KMS-11 (cell line): ENCODE results near the gene SELPLG.
"Not testable (repeated sequence)": the region's sequence is repeated elsewhere in the genome, so short reads cannot be mapped to it uniquely, and the experiment has no call there.

ENCODE experiments used
- H2AFZ ChIP-seq: fragments of 200-600 bp; sonication (generic); 2 replicates; pipeline ENCODE4 v1.6.1; 2016; ENCODE audit warnings: antibody characterized with exemption, mixed run types, low read depth
- H3K27ac ChIP-seq: fragments of 200-600 bp; sonication (generic); 2 replicates; pipeline ENCODE4 v1.6.1; 2016; ENCODE audit warnings: mild to moderate bottlenecking, mixed run types
- H3K27me3 ChIP-seq: fragments of 200-600 bp; sonication (generic); 2 replicates; pipeline ENCODE4 v1.6.1; 2017; ENCODE audit warnings: mild to moderate bottlenecking, low read depth, mixed run types, moderate library complexity; ENCODE audit not compliant: insufficient read depth
- H3K36me3 ChIP-seq: fragments of 200-600 bp; sonication (generic); 2 replicates; pipeline ENCODE4 v1.6.1; 2017; ENCODE audit warnings: mild to moderate bottlenecking, mixed run types; ENCODE audit not compliant: insufficient read depth
- H3K4me1 ChIP-seq: fragments of 200-600 bp; sonication (generic); 2 replicates; pipeline ENCODE4 v1.6.1; 2016; ENCODE audit warnings: mild to moderate bottlenecking, low read depth, mixed run types; ENCODE audit not compliant: poor library complexity, severe bottlenecking
- H3K4me2 ChIP-seq: fragments of 200-600 bp; sonication (generic); 2 replicates; pipeline ENCODE4 v1.7.0; 2016; ENCODE audit warnings: mild to moderate bottlenecking, mixed run types
- H3K4me3 ChIP-seq: fragments of 200-600 bp; sonication (generic); IDR thresholded peaks from 2 replicates; pipeline ENCODE4 v1.6.1; 2017; ENCODE audit warnings: low read depth, low read length, mixed read lengths; ENCODE audit not compliant: insufficient read depth
- H3K79me2 ChIP-seq: fragments of 200-600 bp; sonication (generic); 2 replicates; pipeline ENCODE4 v1.6.1; 2016; ENCODE audit warnings: low read depth, mixed run types; ENCODE audit not compliant: insufficient read depth
- H3K9ac ChIP-seq: fragments of 200-600 bp; sonication (generic); 2 replicates; pipeline ENCODE4 v1.6.1; 2016; ENCODE audit warnings: mild to moderate bottlenecking, mixed run types
- H4K20me1 ChIP-seq: fragments of 200-600 bp; sonication (generic); 2 replicates; pipeline ENCODE4 v1.6.1; 2016; ENCODE audit warnings: mild to moderate bottlenecking, mixed run types; ENCODE audit not compliant: insufficient read depth
- TF ChIP-seq, protein P1 (sequence below): fragments of 200-600 bp; sonication (generic); conservative IDR thresholded peaks from 2 replicates; pipeline ENCODE4 v1.6.1; 2017; ENCODE audit warnings: low read depth, mild to moderate bottlenecking, antibody characterized with exemption, low read length, moderate library complexity, mixed read lengths

Gene SELPLG

DNA sequence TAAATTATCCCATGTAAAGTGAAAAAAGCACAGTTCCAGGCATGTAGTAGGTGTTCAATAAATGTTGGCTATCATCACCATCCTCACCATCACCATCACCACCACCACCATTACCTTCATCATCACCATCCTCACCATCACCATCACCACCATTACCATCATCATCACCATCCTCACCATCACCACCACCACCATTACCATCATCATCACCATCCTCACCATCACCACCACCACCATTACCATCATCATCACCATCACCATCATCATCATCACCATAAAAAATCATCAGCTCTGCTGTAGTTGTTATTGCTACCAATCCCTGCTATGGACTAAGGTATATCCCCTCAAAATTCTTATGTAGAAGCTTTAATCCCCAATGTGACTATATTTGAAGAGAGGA is 56.2 kb downstream of the SELPLG start:
- TF ChIP-seq, protein P1, sequence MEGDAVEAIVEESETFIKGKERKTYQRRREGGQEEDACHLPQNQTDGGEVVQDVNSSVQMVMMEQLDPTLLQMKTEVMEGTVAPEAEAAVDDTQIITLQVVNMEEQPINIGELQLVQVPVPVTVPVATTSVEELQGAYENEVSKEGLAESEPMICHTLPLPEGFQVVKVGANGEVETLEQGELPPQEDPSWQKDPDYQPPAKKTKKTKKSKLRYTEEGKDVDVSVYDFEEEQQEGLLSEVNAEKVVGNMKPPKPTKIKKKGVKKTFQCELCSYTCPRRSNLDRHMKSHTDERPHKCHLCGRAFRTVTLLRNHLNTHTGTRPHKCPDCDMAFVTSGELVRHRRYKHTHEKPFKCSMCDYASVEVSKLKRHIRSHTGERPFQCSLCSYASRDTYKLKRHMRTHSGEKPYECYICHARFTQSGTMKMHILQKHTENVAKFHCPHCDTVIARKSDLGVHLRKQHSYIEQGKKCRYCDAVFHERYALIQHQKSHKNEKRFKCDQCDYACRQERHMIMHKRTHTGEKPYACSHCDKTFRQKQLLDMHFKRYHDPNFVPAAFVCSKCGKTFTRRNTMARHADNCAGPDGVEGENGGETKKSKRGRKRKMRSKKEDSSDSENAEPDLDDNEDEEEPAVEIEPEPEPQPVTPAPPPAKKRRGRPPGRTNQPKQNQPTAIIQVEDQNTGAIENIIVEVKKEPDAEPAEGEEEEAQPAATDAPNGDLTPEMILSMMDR: no peak
- Histone ChIP-seq H3K27me3 (no peaks in the 10 kb centered on the region), H3K27ac (no peak overlapping the region), H3K4me2 (no peak overlapping the region), H3K9ac (no peak overlapping the region), H3K4me1 (peaks cover 53% of the 10 kb centered on the region), H3K4me3 (no peak overlapping the region), H2AFZ (no peak overlapping the region), H3K36me3 (no peaks in the 10 kb centered on the region), H4K20me1 (no peaks in the 10 kb centered on the region), H3K79me2 (no peaks in the 10 kb centered on the region)

DNA sequence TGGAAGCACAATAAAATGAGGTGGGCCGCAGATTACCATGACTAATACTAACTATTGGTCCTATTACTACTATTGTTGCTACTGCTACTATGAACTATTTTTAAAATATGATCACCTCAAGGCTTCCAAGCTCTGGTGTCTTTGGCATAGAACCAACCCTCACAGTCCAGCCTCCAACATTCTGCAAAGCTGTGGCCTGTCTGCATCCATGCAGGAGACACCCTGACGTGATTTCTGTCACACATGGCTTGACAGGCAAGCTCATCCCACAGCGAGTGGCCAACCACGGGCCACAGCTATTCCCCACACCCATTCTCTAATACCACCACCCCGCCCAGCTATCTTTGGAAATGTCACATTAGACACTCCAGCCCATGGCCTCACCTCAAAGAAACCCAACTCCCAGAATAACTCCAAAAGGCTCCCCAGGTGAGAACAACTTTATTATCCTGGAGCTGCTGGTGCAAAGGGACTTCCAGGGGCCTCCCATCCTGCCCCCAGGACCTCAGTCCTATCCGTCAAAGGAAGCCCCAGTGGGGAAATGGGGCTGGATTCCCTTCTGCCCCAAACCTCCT is 56.9 kb downstream of the SELPLG start:
- H3K36me3 ChIP-seq: no peaks in the 10 kb centered on the region
- H3K27me3 ChIP-seq: no peaks in the 10 kb centered on the region
- H3K79me2 ChIP-seq: no peaks in the 10 kb centered on the region
- H3K9ac ChIP-seq: no peak overlapping the region
- TF ChIP-seq, protein P1: no peak
- H2AFZ ChIP-seq: no peak overlapping the region
- peaks cover 60% of the 10 kb centered on the region for H3K4me1 ChIP-seq
- no peaks in the 10 kb centered on the region for H4K20me1 ChIP-seq
- H3K4me2 ChIP-seq: peak overlapping the region; percentile 29; the same call in 1 of the 2 replicates
- peak overlapping the region; percentile 54 for H3K27ac ChIP-seq
- H3K4me3 ChIP-seq: no peak overlapping the region

DNA sequence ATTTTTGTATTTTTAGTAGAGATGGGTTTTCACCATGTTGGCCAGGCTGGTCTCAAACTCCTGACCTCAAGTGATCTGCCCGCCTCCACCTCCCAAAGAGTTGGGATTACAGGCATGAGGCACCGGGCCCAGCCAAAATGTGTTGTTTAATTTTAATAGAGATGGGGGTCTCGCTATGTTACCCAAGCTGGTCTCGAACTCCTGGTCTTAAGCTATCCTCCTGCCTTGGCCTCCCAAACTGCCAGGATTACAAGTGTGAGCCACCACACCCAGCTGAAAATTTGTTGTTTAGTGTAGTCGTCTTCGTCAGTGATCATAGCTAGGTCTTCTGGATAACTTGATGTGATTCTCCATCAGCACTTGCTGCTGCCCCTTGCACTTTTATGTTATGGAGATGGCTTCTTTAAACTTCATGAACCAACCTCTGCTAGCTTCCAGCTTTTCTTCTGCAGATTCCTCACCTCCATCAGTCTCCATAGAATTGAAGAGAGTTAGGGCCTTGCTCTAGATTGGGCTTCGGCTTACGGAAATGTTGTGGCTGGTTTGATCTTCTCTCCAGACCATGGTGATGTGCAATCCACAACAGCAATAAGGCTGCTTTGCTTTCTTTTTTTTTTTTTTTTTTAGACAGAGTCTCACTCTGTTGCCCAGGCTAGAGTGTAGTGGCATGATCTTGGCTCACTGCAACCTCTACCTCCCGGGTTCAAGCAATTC is 58.3 kb downstream of the SELPLG start:
- no peaks in the 10 kb centered on the region for H4K20me1 ChIP-seq
- H3K27ac ChIP-seq: peak overlapping the region; percentile 54
- no peak overlapping the region for H2AFZ ChIP-seq
- TF ChIP-seq, protein P1: no peak
- peak overlapping the region; percentile 40 for H3K4me2 ChIP-seq
- no peaks in the 10 kb centered on the region for H3K27me3 ChIP-seq
- no peak overlapping the region for H3K4me3 ChIP-seq
- no peaks in the 10 kb centered on the region for H3K36me3 ChIP-seq
- peaks cover 74% of the 10 kb centered on the region for H3K4me1 ChIP-seq
- no peaks in the 10 kb centered on the region for H3K79me2 ChIP-seq
- no peak overlapping the region for H3K9ac ChIP-seq

DNA sequence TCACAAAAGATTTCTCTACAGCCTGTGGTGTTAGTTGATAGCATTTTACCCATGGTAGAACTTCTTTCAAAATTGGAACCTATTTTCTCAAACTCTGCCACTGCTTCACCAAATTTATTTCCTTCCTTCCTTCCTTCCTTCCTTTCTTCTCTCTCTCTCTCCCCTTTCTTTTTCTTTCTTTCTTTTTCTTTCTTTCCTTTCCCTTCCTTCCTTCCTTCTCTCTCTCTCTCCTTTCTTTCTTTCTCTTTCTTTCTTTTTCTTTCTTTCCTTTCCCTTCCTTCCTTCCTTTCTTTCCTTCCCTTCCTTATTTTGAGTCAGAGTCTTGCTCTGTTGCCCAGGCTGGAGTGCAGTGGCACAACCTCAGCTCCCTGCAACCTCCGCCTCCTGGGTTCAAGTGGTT is 59.4 kb downstream of the SELPLG start:
- not testable (repeated sequence) for H4K20me1 ChIP-seq, H3K27me3 ChIP-seq, H2AFZ ChIP-seq, H3K79me2 ChIP-seq, H3K4me2 ChIP-seq, H3K36me3 ChIP-seq, H3K9ac ChIP-seq, H3K4me3 ChIP-seq, H3K27ac ChIP-seq
- H3K4me1 ChIP-seq: peaks cover 85% of the 10 kb centered on the region

GRCh38 chr12:108573317-108573716 is 60.4 kb downstream of the SELPLG start:
- Histone ChIP-seq H3K9ac (no peak overlapping the region), H3K4me3 (no peak overlapping the region), H3K79me2 (no peaks in the 10 kb centered on the region), H3K4me1 (peaks cover 92% of the 10 kb centered on the region), H3K4me2 (peak overlapping the region; percentile 33; the same call in 1 of the 2 replicates), H4K20me1 (no peaks in the 10 kb centered on the region), H3K36me3 (no peaks in the 10 kb centered on the region), H2AFZ (no peak overlapping the region), H3K27ac (no peak overlapping the region), H3K27me3 (no peaks in the 10 kb centered on the region)
- TF ChIP-seq, protein P1: no peak
